ENCODE results near the gene EPAS1.

EPAS1 gene

DNA sequence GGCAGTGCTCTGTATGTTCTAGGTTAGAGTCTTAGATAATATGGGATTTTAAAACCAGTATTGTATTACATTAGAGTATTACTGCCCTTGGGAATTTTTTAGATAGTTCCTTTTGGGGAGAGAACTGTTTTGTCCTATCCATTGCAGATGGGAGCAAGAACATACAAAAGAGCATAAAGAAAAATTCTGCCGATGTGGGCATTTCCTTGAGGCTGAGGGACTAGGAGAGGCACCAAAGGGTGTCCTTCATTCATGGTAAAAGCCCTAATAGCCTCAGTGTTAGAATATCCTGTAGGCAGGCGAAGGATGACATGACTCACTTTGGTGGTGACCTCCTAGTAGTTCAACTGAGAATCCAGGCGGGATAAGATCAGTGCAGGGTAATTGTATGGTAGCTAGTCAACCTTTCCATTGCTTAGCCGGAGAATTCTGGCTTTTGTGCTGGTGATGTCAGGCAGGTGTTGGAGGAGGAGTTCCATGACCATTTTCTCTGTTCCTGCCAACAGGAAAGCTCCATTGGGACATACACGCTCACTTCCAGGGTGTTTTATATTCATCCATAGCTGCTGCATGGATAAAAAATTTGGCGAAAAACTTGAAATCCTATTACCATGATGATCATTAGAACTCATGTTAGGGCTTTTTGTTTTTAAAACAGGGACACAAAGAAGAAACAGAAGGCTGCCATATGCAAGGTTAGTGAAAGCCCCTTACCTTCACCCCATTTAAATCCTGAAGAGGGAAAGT is 28.1 kb downstream of the EPAS1 start:
- DNase-seq (ENCODE audit: low spot score): no peak

GRCh38 chr2:46326231-46326980 is 29.2 kb downstream of the EPAS1 start:
- DNase-seq (ENCODE audit: low spot score): no peak

- DNase-seq (ENCODE audit: low spot score): no peak
Observed at GRCh38 chr2:46327627-46328026, 30.4 kb downstream of the EPAS1 start.

DNA sequence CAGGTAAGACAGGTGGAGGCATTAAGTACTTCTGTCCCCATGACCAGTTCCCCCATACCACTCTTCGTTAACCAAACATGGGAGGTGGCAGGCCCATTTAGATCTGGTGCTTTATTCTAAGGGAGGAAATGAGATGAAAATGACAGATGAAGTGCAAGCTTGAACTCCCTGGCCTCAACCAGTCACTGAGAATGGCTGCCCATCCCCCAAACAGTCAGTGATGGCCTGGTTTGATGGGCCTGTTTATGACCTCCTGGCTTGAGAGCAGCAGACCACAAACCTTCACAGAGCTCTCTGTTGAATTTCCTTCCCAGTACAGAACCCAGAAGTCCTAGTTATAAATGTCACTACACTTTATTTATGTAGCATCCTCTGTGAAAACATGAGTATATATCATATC is 31.1 kb downstream of the EPAS1 start:
- DNase-seq (ENCODE audit: low spot score): no peak

- no peak for DNase-seq (ENCODE audit: low spot score)
Observed at GRCh38 chr2:46328829-46329228, 31.6 kb downstream of the EPAS1 start.

DNA sequence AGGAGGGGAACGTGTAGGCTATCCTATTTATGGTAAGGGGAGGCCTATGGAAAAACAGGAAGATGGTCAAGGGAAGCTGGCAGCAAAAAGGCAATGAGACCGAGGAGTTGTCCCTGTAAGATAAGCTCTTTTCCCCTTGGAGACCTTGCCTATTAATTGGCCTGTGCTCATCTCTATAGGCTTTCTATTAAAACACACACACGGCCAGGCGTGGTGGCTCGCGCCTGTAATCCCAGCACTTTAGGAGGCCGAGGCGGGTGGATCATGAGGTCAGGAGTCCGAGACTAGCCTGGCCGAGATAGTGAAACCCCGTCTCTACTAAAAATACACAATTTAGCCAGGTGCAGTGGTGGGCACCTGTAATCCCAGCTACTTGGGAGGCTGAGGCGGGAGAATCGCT is 32.1 kb downstream of the EPAS1 start:
- DNase-seq (ENCODE audit: low spot score): no peak

GRCh38 chr2:46329803-46330775 is 32.9 kb downstream of the EPAS1 start:
- no peak for DNase-seq (ENCODE audit: low spot score)

- DNase-seq (ENCODE audit: low spot score): no peak
Observed at GRCh38 chr2:46331109-46331766, 34.0 kb downstream of the EPAS1 start.

GRCh38 chr2:46332686-46333281 is 35.6 kb downstream of the EPAS1 start:
- DNase-seq (ENCODE audit: low spot score): no peak

DNA sequence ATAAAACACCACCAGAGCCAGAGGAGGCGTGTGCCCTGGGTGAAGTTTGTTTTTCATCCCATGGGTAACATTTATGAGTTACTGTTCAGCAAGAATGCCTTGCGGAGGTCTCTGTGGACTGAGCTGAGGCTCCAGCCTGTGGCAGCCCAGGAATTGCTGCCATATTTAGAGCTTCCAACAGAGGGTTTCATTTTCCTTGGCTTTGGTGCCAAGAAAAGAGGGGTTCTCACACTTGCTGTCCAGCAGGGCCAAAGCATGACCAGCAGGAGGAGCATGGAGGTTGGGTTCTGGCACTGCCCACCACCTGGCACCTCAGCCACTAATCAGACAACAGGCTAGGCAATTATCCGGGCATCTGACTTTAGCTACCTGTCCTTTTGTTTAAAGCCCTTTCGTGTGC is 36.7 kb downstream of the EPAS1 start:
- no peak for DNase-seq (ENCODE audit: low spot score)

DNA sequence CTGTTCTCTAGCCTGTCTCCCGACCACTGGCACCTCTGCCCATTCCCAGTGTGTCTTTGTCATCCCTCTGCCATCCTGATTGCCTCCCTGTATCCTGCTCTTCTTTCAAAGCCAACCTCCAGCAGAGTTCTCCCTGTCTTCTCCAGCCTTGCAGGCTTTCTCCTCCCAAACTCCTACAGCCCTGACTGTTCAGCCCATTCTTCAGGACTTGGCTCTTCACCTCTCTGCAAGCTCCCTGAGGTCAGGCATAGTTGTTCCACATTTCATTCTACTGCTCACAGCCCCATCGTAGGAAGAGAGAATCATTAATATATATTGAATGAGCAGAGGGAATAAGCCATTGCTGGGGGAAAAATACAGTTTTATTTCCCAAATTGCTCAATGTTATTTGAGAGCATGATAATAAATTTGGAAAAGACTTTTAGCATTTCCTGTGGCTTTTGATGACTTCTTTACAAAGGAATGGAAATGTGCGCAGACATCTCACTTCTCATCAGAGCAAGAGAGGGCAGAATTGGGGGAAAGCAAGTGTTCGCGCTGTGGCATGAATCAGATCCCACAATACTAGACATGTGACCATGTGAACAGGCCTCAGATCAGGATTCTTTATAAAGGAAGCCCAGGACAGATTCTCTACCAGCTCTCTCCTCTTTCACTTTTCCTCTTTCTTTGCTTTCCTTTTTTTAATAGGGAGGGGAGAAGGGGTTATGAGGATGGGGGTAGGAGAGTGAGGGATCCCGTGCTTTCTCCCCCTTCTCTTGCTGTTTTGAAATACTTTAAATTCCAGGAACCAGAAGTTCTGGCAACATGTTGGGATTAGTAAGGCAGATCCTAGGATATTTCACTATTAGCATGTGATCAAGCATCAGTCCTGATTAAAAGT is 37.4 kb downstream of the EPAS1 start:
- no peak for DNase-seq (ENCODE audit: low spot score)

GRCh38 chr2:46335391-46336282 is 38.4 kb downstream of the EPAS1 start:
- DNase-seq (ENCODE audit: low spot score): no peak

GRCh38 chr2:46336283-46336959 is 39.2 kb downstream of the EPAS1 start:
- no peak for DNase-seq (ENCODE audit: low spot score)

DNA sequence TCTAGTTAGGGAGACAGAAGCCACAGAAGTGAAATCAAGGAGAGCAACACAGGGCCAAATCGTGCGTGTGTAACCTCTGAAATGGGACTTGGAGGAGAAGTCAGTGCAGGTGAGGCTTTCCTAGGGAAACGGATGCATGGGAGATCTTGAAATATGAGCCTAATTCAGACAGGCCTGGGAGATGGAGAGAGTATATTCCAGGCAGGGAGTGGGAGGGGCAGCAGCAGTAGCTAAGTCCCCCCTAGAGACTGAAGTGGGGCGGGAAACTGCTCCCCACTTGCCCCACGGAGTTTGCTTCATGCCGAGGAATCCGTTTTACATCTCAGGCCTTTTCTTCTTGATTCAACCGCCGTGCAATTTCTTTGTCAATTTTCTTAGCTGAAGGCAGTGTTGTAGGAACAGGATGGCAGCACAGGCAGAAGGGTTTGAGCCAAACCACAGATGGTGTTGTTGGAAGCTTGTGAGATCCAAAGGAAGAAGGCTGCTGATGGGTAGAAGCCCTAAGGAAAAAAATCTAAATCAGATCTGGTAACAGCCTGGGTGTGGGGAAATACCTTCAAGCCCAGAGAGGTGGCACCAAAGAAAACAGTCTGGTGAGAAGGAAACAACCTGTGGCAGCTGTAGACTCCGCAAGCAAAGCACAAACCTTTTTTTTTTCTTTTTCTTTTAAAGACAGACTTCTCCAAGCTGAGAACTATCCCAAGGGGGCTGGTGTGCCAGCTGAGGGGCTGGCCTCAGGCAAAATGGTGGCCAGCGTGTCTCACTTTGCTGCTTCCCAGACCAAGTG is 40.2 kb downstream of the EPAS1 start:
- DNase-seq (ENCODE audit: low spot score): no peak

DNA sequence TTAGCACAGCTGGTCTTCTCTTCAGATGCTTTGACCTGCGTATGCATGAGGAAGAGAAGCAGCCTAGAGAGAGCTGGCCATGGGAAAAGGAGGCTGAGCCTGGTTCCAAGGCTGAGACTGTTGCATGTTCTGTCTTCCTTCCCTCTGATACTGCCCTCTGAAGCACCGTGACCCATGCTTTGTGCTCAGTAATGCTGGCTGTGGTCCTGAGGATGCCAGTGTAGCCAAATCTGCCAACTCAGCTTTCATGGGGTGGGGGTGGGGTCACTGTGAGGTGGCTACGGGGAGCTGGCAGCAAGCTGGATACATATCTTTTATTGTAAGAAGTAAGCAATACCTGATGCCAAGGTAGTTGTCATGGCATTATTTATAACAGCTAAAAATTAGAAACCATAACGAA is 41.5 kb downstream of the EPAS1 start:
- no peak for DNase-seq (ENCODE audit: low spot score)

DNA sequence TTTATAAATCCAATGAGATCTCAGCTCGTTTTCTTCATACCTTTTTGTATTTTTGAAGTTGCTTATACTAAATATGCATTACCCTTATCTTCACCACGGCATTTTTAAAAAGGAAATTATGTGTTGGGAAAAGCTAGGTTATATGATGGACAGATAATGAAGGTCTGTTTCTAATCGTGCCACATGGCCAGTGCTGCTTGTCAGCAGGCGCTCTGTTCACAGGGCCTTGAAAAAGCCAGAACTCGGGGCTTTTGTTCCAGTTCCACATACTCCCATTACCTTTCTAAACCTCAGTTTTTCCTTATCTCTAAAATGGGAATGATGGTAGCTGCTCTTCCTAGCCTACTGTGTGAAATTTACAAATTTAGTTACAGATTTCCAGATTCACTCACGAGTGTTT is 42.0 kb downstream of the EPAS1 start:
- no peak for DNase-seq (ENCODE audit: low spot score)

GRCh38 chr2:46339676-46340459 is 42.7 kb downstream of the EPAS1 start:
- no peak for DNase-seq (ENCODE audit: low spot score)

Measured in germinal center (tissue), 1 donor.